CD4-positive, alpha-beta T cell treated with Interleukin-4 for 4 hours (primary cell): ENCODE results near the gene SKAP1.
"Not testable (repeated sequence)": the region's sequence is repeated elsewhere in the genome, so short reads cannot be mapped to it uniquely, and the experiment has no call there.

ENCODE experiments used
- DNase-seq: peaks from one replicate; pipeline ENCODE4 v3.0.0-alpha.2; 2020

SKAP1 gene

DNA sequence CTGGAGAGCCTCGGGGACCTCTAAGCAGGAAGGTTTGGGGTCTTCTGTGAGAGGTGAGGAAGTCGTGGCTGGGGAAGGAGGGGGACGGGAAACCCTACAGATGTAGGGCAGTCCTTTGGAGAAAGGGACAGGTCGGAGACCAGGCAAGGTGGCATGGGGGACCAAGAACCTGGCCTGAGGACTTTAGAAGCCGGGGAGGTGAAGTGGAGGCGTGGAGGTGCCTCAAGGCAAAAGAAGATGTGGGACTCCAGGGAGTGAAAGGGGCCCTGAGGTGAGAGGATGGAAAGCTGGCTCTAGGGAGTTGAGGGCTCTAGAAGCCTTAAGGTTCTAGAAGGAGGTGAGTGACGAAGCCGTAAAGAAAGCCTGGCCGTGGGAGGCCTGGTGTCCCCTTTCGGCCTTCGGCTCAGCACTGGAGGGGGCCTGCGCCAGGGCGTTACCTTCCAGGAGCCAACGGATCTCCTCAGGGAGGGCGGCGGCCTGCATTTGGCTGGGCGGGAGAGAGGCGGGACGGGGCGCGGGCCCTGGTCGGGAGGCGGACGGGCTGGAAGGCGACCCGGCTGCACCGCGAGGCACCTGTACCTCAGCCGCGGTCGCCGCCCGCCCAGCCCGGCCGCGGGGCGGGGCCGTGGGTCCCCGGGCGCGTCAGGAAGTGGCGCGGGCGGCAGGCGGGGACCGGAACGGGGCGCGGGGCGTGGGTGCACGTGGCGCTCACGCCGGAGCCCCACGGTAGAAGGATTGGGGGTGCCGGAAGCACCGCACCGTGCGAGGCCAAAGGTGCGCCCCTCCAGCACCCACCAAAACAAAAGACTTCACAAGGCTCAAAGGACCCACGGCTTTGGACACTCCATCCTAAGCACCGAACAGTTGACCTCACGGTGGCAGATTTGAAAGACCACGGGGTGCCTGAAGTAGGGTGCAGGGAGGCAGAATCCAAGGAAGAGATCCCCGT is at the start of gene SKAP1:
Gene SKAP1 (minus strand): TSS at position 577 of the 949 bp plus-strand sequence.
- DNase-seq, result peak; percentile 55

DNA sequence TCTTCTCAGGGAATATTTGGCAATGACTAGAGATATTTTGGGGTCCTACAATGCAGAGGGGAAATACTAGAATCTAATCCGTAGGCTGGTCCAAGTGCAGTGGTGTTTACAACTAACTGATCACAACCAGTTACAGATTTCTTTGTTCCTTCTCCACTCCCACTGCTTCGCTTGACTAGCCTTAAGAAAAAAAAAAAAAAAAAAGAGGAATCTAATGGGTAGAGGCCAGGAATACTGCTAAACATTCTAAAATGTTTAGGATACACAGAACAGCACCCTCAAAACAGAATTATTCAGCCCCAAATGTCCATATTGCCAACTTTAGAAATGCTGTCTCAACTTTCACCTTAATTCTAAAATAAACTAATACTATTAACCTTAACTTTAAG is 49.0 kb upstream of the SKAP1 start:
- DNase-seq, result no peak

GRCh38 chr17:48478224-48479013 is 48.4 kb upstream of the SKAP1 start:
- peak; percentile 45 for DNase-seq

- no peak for DNase-seq
Observed at GRCh38 chr17:48477221-48477620, 47.2 kb upstream of the SKAP1 start.

DNA sequence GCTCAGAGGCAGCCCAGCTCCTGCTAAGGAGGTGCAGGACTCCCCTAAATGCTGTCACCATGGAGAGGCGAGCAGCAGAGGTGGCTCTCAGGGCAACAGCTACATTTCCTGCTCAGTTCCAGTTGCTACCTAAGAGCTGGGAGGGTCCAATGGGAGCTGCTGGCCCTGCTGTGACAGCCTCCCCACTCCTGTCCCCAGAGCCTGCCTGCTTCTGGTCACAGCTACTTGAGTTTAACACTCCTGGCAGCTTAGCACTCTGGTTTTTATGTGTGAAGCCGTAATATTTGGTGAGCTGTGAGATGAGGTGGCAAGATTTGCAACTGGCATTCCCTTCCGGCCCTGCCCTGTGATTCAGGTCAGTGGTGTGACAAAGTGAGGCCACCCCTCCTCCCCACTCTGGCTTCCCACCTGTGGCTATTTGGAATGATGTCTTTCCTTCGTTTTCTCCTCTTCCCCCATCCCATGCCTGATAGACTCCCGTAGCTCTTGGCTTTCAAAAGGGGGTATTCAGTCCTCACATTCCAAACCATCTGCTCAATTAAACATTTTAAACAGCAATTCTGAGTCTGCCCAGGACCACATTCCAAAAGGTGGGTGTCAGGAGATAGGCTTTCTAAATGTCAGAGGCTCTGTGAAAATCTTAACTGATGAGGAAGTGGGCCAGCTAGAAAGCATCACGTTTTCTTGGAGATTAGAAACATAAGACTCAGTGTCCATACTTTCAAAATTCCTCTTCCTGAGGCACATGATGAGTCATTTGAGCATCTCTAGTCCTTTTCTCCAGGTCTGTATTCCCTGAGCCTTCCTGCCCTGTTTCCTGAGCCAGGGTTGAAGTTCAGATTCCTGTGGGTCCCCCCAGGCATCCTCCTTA is 42.6 kb upstream of the SKAP1 start:
- peak; percentile 34 for DNase-seq

GRCh38 chr17:48471817-48472410 is 41.9 kb upstream of the SKAP1 start:
- no peak for DNase-seq

DNA sequence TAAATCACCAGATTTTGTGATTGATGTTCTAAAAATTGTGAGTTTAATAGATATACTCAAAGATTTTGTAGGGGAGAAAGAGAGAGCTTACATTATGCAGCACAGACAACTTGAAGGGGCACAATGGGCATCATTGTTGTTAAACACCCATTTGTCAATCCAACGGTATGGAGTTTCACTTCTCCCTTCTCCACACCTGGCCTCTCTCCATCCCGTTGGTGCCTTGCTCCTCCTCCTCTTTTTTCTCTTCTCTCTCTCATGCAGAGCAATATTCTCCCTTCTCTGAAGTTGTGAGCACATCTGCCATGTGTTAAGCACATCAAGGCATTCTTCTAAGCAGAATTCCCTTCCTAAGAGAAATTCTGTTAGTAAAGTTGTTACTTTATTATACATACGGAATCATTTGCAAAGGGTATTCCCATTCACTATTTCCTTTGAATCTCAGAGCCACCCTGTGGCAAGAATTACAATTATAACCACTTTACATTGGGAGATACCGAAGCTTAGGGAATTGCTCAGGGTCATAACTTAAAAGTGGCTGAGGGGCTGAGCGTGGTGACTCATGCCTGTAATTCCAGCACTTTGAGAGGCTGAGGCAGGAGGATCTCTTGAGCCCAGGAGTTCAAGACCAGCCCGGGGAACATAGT is 40.5 kb upstream of the SKAP1 start:
- DNase-seq, result no peak

- DNase-seq, result no peak
Observed at GRCh38 chr17:48469227-48469626, 39.2 kb upstream of the SKAP1 start.

DNA sequence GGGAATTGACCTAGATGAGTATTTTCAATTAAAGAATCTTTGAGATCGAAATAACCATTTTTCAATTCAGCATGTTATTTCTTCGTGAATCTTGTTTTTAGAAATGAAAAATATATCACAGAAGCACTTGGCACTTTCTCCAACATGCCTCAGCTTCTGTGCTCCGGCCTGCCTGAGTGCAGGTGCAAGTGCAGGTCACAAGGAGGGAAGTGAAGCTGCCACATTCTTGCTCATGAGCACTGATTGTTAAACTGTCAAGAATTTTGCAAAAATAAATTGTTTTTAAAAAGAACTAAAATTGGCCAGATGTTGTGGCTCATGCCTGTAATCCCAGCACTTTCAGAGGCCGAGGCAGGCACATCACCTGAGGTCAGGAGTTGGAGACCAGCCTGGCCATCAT is 38.3 kb upstream of the SKAP1 start:
- no peak for DNase-seq

GRCh38 chr17:48465884-48466283 is 35.9 kb upstream of the SKAP1 start:
- no peak for DNase-seq

DNA sequence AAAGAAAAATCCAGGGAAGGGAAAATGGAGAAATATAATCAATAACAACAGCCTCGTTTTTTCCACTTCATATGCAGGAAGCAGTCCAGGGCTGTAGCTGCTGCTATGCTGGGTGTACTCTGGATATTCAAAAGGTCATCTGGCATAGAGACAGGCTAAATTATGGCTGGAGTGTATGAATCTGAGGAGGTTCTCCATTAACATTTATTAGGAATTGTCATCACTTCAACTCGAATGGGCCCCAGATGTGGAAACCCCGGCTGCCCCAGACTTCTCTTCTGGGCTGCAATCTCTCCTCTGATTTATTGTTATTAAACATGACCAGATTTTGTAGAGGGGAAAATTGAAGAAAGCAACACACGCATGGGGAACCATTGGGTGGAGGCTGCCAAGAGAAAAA is 33.5 kb upstream of the SKAP1 start:
- no peak for DNase-seq

DNA sequence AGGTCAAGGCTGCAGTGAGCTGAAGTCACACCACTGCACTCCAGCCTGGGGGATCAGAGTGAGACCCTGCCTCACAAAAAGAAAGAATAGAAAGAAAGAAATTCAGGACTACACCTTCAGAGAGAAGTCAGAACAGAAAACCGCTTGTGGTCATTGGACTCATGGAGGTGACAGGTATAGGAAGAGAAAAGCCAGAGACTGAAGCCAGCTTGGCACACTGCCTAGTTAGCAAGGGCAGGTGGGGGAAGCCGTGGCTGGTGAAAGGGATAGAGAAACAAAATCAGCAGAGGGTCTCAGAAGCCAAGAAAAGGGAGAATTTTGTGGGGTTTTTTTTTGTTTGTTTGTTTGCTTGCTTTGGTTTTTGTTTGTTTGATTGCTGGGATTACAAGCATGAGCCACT is 32.9 kb upstream of the SKAP1 start:
- DNase-seq, result no peak

- no peak for DNase-seq
Observed at GRCh38 chr17:48460052-48460451, 30.0 kb upstream of the SKAP1 start.

GRCh38 chr17:48459070-48459844 is 29.2 kb upstream of the SKAP1 start:
- DNase-seq, result peak; percentile 15

DNA sequence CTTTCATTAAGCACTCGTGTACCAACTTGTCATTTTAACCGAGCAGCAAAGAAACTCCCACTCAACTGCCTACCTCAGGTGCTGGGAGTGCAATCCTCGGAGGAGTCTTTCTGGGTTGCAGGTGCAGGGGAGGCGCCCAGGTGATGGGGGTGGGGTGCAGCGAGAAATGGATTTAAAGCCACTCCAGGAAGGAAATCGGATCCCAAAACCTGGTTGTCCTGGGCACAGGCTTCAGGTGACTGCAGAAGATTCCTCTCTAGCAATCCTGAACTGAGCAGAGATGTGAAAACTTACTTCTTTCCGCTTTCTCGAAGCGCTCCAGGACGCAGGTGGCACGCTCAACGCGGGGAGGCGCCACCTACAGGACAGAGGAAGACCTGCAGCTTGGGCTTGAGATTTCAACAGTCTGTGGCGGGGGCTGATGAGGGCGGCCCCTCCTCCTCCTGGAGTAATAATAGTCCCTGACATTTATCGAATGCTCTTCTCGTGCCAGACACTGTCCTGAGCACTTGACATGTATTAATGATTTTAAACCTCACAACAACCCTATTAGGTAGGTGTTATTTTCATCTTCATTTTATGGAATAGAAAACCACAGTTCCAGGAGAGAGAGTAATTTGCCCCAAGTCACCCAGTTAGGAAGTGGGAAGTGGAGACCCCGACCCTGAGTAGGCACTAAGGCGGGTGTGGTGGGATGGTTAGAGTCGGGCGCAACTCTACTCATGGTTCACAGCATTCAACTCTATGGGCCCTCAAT is 27.2 kb upstream of the SKAP1 start:
- peak; percentile 75 for DNase-seq

GRCh38 chr17:48456589-48456988 is 26.6 kb upstream of the SKAP1 start:
- peak; percentile 40 for DNase-seq

DNA sequence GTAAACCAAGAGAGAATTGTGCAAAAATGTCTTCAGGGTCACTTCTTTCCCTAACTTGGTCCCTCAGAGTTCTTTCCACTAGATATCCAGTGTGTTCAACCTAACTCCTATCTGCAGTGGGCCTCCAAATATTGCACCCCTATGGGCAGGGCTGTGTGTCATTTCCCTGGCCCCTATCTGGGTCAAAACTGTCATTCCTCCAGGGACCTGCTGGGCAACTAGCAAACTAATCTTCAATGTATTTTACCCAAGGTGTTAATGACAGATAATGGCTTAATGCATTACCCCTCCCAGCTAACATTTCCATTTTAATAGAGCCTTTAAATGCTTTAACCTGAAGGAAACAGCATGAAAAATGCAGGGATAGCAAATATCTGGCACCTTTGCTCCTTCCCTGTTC is 25.8 kb upstream of the SKAP1 start:
- no peak for DNase-seq

DNA sequence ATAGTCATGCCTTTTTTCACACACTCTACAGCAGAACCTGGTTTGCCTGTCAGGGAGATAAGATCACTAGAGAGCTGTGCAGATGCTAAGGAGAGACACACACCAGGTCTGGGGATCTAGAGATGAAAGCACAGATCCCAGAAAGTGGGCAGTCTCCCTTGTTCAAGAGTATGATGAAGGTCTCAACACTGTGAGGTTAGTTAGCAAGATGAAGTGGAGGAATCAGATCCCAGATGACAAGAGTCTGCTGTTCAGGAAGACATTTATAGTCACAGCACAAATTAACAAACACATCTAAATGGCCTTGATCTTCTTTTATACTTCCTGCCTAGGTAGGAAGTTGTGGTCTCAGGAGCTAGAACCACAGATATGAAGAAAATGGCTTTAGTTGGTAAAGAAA is 23.4 kb upstream of the SKAP1 start:
- DNase-seq, result peak; percentile 70

GRCh38 chr17:48451489-48451888 is 21.5 kb upstream of the SKAP1 start:
- no peak for DNase-seq

DNA sequence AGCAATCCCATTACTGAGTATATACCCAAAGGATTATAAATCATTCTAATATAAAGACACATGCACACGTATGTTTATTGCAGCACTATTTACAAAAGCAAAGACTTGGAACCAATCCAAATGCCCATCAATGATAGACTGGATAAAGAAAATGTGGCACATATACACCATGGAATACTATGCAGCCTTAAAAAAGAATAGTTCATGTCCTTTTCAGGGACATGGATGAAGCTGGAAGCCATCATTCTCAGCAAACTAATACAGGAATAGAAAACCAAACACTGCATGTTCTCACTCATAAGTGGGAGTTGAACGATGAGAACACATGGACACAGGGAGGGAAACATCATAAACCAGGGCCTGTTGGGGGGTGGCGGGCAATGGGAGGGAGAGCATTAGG is 19.3 kb upstream of the SKAP1 start:
- DNase-seq, result not testable (repeated sequence)
